GM19240 (cell line): ENCODE data around the gene ANKDD1B.

ENCODE experiments used
- DNase-seq: peaks from one replicate; pipeline ENCODE4 v3.0.0; 2011; ENCODE audit warnings: low spot score; ENCODE audit not compliant: insufficient read length

ANKDD1B gene

GRCh38 chr5:75659791-75660450, 48.7 kb downstream of the ANKDD1B start:
- DNase-seq = no peak

- no peak for DNase-seq
These were observed 49.6 kb downstream of the ANKDD1B start for GRCh38 chr5:75660678-75661465.

- no peak for DNase-seq
These were observed 50.8 kb downstream of the ANKDD1B start for GRCh38 chr5:75662061-75662460.

- DNase-seq = no peak
These were observed 52.5 kb downstream of the ANKDD1B start for GRCh38 chr5:75663579-75664284.

- no peak for DNase-seq
These were observed 53.7 kb downstream of the ANKDD1B start for GRCh38 chr5:75664979-75665378.

- DNase-seq = no peak
These were observed 55.5 kb downstream of the ANKDD1B start for GRCh38 chr5:75666801-75667200.

- DNase-seq = no peak
These were observed 56.3 kb downstream of the ANKDD1B start for GRCh38 chr5:75667586-75667985.

- no peak for DNase-seq
These were observed 57.2 kb downstream of the ANKDD1B start for GRCh38 chr5:75668445-75668844.

GRCh38 chr5:75668977-75669689, 57.9 kb downstream of the ANKDD1B start:
- peak; percentile 35 for DNase-seq

GRCh38 chr5:75670577-75670976, 59.3 kb downstream of the ANKDD1B start:
- DNase-seq = no peak

- no peak for DNase-seq
These were observed 60.3 kb downstream of the ANKDD1B start for GRCh38 chr5:75671506-75671905.

- DNase-seq = no peak
These were observed 61.4 kb downstream of the ANKDD1B start for GRCh38 chr5:75672616-75673015.

- no peak for DNase-seq
These were observed 64.5 kb downstream of the ANKDD1B start for GRCh38 chr5:75675783-75676182.

- no peak for DNase-seq
These were observed 66.4 kb downstream of the ANKDD1B start for GRCh38 chr5:75677607-75678006.

GRCh38 chr5:75678155-75678554, 66.9 kb downstream of the ANKDD1B start:
- DNase-seq = no peak

GRCh38 chr5:75681125-75681830, 70.0 kb downstream of the ANKDD1B start:
- DNase-seq = no peak

GRCh38 chr5:75685141-75685540, 73.9 kb downstream of the ANKDD1B start:
- DNase-seq = no peak

GRCh38 chr5:75686480-75686879, 75.2 kb downstream of the ANKDD1B start:
- no peak for DNase-seq

- DNase-seq = no peak
These were observed 79.4 kb downstream of the ANKDD1B start for GRCh38 chr5:75690669-75691068.

- no peak for DNase-seq
These were observed 83.5 kb downstream of the ANKDD1B start for GRCh38 chr5:75694781-75695180.
